HEK293 (cell line): Measurements from ENCODE around the gene CKMT2.

Experiments used
- CTCF ChIP-seq: fragments of 450-650 bp; formaldehyde crosslinking; IDR thresholded peaks from 2 replicates; pipeline ENCODE4 v1.5.1; 2016; ENCODE audit warnings: missing biosample characterization, missing genetic modification characterization
- GFI1B ChIP-seq: fragments of 450-650 bp; formaldehyde crosslinking; IDR thresholded peaks from 2 replicates; pipeline ENCODE4 v1.5.1; 2016; ENCODE audit warnings: missing biosample characterization, missing genetic modification characterization
- HOXA7 ChIP-seq: sonication (generic); formaldehyde crosslinking; IDR thresholded peaks from 2 replicates; pipeline ENCODE4 v1.8.1; 2022; ENCODE audit warnings: missing genetic modification reagents, borderline replicate concordance
- PATZ1 ChIP-seq: fragments of 450-650 bp; formaldehyde crosslinking; IDR thresholded peaks from 2 replicates; pipeline ENCODE4 v1.5.1; 2016; ENCODE audit warnings: missing biosample characterization, missing genetic modification characterization
- PBX3 ChIP-seq: sonication (generic); formaldehyde crosslinking; IDR thresholded peaks from 2 replicates; pipeline ENCODE4 v1.8.1; 2022; ENCODE audit warnings: mild to moderate bottlenecking, moderate library complexity, missing genetic modification reagents
- PRDM10 ChIP-seq: fragments of 450-650 bp; formaldehyde crosslinking; IDR thresholded peaks from 2 replicates; pipeline ENCODE4 v1.5.1; 2016; ENCODE audit warnings: missing biosample characterization, missing genetic modification characterization
- REST ChIP-seq: fragments of 450-650 bp; formaldehyde crosslinking; IDR thresholded peaks from 2 replicates; pipeline ENCODE4 v1.5.1; 2016; ENCODE audit warnings: missing biosample characterization, missing genetic modification characterization
- WT1 ChIP-seq: fragments of 450-650 bp; formaldehyde crosslinking; IDR thresholded peaks from 2 replicates; pipeline ENCODE4 v1.5.1; 2016; ENCODE audit warnings: missing biosample characterization, missing genetic modification characterization
- YY1 ChIP-seq: fragments of 450-650 bp; formaldehyde crosslinking; IDR thresholded peaks from 2 replicates; pipeline ENCODE4 v1.5.1; 2018; ENCODE audit warnings: missing biosample characterization, missing genetic modification characterization
- ZNF202 ChIP-seq: fragments of 450-650 bp; formaldehyde crosslinking; IDR thresholded peaks from 2 replicates; pipeline ENCODE4 v1.5.1; 2016; ENCODE audit warnings: missing biosample characterization, missing genetic modification characterization, borderline replicate concordance
- ZNF302 ChIP-seq: fragments of 450-650 bp; formaldehyde crosslinking; IDR thresholded peaks from 2 replicates; pipeline ENCODE4 v1.5.1; 2016; ENCODE audit warnings: missing biosample characterization, missing genetic modification characterization, low read depth
- ZNF629 ChIP-seq: fragments of 450-650 bp; formaldehyde crosslinking; IDR thresholded peaks from 2 replicates; pipeline ENCODE4 v1.5.1; 2017; ENCODE audit warnings: missing biosample characterization, missing genetic modification characterization

- TF ChIP-seq GFI1B (tag by site-specific recombination): no peak
- TF ChIP-seq ZNF629 (tag by site-specific recombination): no peak
- no peak for TF ChIP-seq CTCF
- TF ChIP-seq REST (tag by site-specific recombination): no peak
- TF ChIP-seq ZNF202 (tag by site-specific recombination): no peak
- no peak for TF ChIP-seq WT1
- TF ChIP-seq PATZ1 (tag by site-specific recombination): no peak
- no peak for TF ChIP-seq HOXA7
- TF ChIP-seq YY1: no peak
- no peak for TF ChIP-seq ZNF302 (tag by site-specific recombination)
- TF ChIP-seq PBX3 (CRISPR knock-in tag): no peak
- no peak for TF ChIP-seq PRDM10 (tag by site-specific recombination)
Observed at GRCh38 chr5:81244451-81244850, 11.3 kb downstream of the CKMT2 start.
